ENCODE data around the gene LRGUK.

The LRGUK gene

GRCh38 chr7:134312717-134313116 is 185.6 kb downstream of the LRGUK start:
- DNase-seq = no peak

- no peak for DNase-seq
Measured at GRCh38 chr7:134313543-134313942, 186.4 kb downstream of the LRGUK start.
